Measurements from ENCODE around the gene GTF2A1. TPM values are rescaled to one million over a fixed set of nuclear protein-coding genes. Genes with fewer than 3 reads are reported as not detected.
A peak's percentile ranks its signal among the peaks of the same experiment; 100 is the strongest.

Gene GTF2A1
- total RNA-seq, 1 donor from 2014 or later: 33.9 TPM

- no peak for DNase-seq (ENCODE audit: low spot score)
Observed at GRCh38 chr14:81177225-81177624, 43.5 kb downstream of the GTF2A1 start.

- no peak for DNase-seq (ENCODE audit: low spot score)
Observed at GRCh38 chr14:81176241-81176640, 44.5 kb downstream of the GTF2A1 start.

DNA sequence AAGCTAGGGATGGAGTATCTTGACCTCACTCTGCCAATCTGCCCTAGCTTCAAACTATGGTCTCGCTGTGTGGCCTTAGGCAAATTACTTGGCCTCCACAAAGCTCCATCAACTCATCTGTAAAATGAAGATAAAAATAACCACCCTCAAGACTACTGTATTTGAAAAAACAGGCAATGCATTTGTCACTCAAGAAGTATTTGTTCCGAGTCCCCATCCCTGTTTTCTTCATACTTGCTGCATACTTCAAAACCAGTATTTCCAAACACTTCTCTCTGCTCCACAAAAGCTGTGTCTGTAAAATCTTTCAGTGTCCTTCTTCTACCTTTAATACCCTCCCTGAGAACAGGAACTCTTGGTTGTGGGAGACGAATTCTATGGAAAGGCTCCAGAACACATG, 47.9 kb downstream of the GTF2A1 start:
- no peak for DNase-seq (ENCODE audit: low spot score)

- DNase-seq (ENCODE audit: low spot score): no peak
Observed at GRCh38 chr14:81172353-81172752, 48.4 kb downstream of the GTF2A1 start.

DNA sequence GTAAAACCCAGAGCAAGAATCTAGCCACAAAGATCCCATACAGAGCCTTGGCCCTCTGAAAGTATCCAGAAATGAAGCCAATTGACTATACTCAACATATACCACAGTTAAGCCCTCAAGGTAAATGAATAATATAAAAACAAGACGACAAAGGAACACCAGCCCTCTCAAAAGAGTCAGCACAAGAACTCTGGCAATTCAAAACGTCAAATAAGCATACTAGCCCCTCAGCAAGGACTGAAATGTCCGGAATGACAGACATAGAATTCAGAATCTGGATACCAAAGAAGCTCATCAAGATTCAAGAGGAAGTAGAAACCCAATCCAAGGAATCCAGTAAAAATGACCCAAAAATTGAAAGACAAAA, 49.9 kb downstream of the GTF2A1 start:
- DNase-seq (ENCODE audit: low spot score): no peak

- peak; percentile 94 for DNase-seq (ENCODE audit: low spot score)
Observed at GRCh38 chr14:81170104-81170828, 50.5 kb downstream of the GTF2A1 start.

DNA sequence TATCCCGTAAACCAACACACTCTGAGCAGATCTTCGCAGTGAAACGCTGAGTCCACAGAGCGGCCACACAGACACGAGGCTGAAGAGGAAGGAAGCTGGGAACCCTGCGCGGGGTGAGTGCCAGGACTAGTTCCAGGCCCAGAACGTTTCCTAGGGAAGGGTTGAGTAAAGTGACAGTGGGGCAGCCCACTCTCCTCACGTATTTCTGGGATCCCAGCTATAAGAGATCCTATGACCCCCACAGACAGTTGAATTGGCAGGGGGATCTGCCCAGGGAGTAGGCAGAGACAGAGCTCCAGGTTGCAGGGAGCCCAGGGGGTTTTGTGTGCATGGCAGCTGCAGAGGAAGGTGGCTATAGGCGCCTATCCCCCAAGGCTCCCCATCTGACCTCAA, 51.1 kb downstream of the GTF2A1 start:
- DNase-seq (ENCODE audit: low spot score): peak; percentile 68

GRCh38 chr14:81169267-81169666, 51.5 kb downstream of the GTF2A1 start:
- no peak for DNase-seq (ENCODE audit: low spot score)

GRCh38 chr14:81166121-81166520, 54.6 kb downstream of the GTF2A1 start:
- no peak for DNase-seq (ENCODE audit: low spot score)

- DNase-seq (ENCODE audit: low spot score): no peak
Observed at GRCh38 chr14:81165188-81165587, 55.6 kb downstream of the GTF2A1 start.

DNA sequence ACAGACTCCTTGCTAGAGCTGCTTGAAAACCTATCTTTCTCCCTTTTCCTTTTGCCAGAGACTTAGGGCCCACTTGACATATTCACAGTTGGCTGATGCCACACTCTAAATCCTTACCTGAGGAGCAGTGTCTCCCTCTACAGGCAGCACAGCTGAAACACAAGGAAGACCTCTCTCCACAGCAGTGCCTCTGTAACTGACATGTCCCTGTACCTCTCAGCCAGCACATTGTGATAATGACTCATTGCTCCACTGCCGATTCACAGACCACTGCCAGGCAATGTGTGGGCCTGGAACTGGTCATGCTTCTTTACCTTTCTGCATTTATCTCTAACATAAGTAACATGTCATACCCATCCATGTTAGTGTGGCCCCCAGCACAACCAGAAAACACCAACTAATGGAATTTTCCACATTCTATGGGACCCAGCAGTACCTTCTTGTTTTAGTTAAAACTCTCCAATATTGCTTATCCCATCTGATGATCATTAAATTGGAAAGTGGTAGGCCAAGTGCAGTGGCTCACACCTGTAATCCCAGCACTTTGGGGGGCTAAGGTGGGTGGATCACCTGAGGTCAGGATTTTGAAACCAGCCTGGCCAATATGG, 56.5 kb downstream of the GTF2A1 start:
- DNase-seq (ENCODE audit: low spot score): peak; percentile 51

DNA sequence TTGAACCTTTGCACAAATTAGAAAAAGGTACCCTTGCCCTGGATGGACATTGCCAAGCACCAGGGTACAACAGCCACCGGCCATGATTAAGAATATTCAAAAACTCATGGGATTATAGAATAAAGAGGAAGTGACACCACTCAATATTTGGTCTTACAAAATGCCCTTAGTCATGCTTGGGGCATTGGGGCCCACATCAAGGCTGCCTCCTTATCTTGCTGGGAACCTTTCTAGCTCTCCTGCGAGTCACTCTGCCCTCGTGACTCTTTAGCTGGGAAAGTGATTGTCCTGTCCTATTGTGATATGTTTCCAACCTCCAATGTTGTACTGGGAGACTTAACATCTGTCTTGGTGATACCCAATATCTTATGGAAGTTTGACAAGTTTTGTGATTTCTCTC, 57.8 kb downstream of the GTF2A1 start:
- DNase-seq (ENCODE audit: low spot score): no peak

GRCh38 chr14:81161749-81162148, 59.0 kb downstream of the GTF2A1 start:
- no peak for DNase-seq (ENCODE audit: low spot score)

DNA sequence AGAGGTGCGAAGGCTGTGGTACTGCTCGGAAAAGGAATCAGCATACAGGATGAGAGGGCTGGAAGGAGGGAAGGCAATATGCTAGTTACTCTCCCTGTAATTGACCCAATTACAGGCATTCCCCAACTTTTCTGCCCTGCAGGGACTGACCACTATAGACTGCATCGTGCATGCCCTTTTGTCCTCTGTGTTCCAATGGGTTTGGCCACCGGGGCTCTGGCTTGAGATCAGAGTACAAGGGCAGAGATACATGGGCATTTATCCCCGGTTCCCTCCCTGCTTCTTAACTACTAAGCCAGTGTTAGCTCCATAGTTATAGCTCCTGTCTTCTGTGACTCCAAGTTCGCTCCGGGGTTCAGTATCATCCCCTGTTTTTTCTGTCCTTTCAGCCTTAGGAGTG, 59.7 kb downstream of the GTF2A1 start:
- DNase-seq (ENCODE audit: low spot score): no peak

DNA sequence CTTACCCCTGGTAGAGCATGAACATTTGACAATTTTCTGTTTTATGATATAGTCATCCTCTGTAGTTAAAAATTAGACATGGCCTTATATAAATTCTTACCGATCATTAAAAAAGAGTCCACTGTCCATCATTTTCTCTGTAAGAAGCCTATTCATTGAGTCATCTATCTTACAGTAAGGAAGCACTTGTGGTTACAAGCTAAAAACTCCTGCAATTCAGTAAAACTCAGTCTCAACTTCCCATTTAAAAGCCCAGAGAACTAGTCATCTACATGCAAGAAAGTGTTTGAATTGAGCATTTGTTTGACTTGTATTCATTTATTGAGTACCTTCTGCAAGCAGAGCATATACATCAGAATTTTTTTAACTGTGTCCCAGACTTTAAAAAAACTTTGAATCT, 63.3 kb downstream of the GTF2A1 start:
- no peak for DNase-seq (ENCODE audit: low spot score)

GRCh38 chr14:81153187-81153586, 67.6 kb downstream of the GTF2A1 start:
- no peak for DNase-seq (ENCODE audit: low spot score)

GRCh38 chr14:81148635-81149034, 72.1 kb downstream of the GTF2A1 start:
- no peak for DNase-seq (ENCODE audit: low spot score)

- no peak for DNase-seq (ENCODE audit: low spot score)
Observed at GRCh38 chr14:81147140-81147897, 73.4 kb downstream of the GTF2A1 start.

GRCh38 chr14:81144824-81145603, 75.7 kb downstream of the GTF2A1 start:
- DNase-seq (ENCODE audit: low spot score): no peak

DNA sequence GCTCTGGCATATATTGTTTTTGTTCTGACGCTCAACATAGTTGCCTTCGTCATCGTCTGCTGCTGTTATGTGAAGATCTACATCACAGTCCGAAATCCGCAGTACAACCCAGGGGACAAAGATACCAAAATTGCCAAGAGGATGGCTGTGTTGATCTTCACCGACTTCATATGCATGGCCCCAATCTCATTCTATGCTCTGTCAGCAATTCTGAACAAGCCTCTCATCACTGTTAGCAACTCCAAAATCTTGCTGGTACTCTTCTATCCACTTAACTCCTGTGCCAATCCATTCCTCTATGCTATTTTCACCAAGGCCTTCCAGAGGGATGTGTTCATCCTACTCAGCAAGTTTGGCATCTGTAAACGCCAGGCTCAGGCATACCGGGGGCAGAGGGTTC, 77.0 kb downstream of the GTF2A1 start:
- DNase-seq (ENCODE audit: low spot score): no peak

- no peak for DNase-seq (ENCODE audit: low spot score)
Observed at GRCh38 chr14:81141426-81141825, 79.3 kb downstream of the GTF2A1 start.

GRCh38 chr14:81138429-81138828, 82.3 kb downstream of the GTF2A1 start:
- DNase-seq (ENCODE audit: low spot score): no peak
